ENCODE results near the gene RAB5A.

GRCh38 chr3:20013396-20013795 lies 66.5 kb downstream of the RAB5A start:
- TF ChIP-seq CTCF (IDR thresholded peaks at IDR 0.05) (no peak), POLR2A (IDR thresholded peaks at IDR 0.05) (no peak)

All from right lobe of liver (tissue), 4 donors.